ENCODE measurements around the gene CACNA1B. TPM values are rescaled to one million over a fixed set of nuclear protein-coding genes. Genes with fewer than 3 reads are reported as not detected.
"Not testable (repeated sequence)": the region's sequence is repeated elsewhere in the genome, so short reads cannot be mapped to it uniquely, and the experiment has no call there.

Gene CACNA1B
- total RNA-seq, 4 donors from 2014 or later = 0.13 to 0.42 (median 0.31) TPM

- H3K27ac ChIP-seq (replicated peaks in 1 of 4); H3K4me3 ChIP-seq; H3K27me3 ChIP-seq; H3K36me3 ChIP-seq; intact Hi-C loops (cut with DNase I); H3K4me1 ChIP-seq; H3K9me3 ChIP-seq; DNase-seq (ENCODE audit: extremely low spot score): not testable (repeated sequence)
- 87% methylated on average over 6 of the region's 24 CpGs for WGBS
Measured at GRCh38 chr9:137890768-137891587, 13.4 kb downstream of the CACNA1B start.

- peaks cover 0 to 9% (median 0%) of the 10 kb centered on the region in 4 donors for H3K27me3 ChIP-seq
- H3K36me3 ChIP-seq = no peaks in the 10 kb centered on the region
- DNase-seq (ENCODE audit: extremely low spot score) = no peak
- WGBS = 70% methylated on average over 17 of the region's 20 CpGs
- intact Hi-C loops (cut with DNase I) = no loop called here
- H3K9me3 ChIP-seq = no peaks in the 10 kb centered on the region
- TF ChIP-seq POLR2A (IDR thresholded peaks at IDR 0.05; ENCODE audit: low read depth) = no peak
- no peak for TF ChIP-seq EP300 (IDR thresholded peaks at IDR 0.05)
- TF ChIP-seq CTCF (IDR thresholded peaks at IDR 0.05) = no peak
- TF ChIP-seq POLR2AphosphoS5 (IDR thresholded peaks at IDR 0.05) = no peak
- H3K4me1 ChIP-seq = no peaks in the 10 kb centered on the region
- H3K4me3 ChIP-seq = no peak overlapping the region
- no peak overlapping the region for H3K27ac ChIP-seq (replicated peaks in 1 of 4)
Measured at GRCh38 chr9:137891588-137892423, 14.2 kb downstream of the CACNA1B start.

- Histone ChIP-seq H3K27me3 (peaks cover 0 to 9% (median 0%) of the 10 kb centered on the region in 4 donors), H3K4me3 (no peak overlapping the region), H3K27ac (replicated peaks in 1 of 4) (no peak overlapping the region), H3K9me3 (no peaks in the 10 kb centered on the region), H3K4me1 (no peaks in the 10 kb centered on the region), H3K36me3 (no peaks in the 10 kb centered on the region)
- 83% methylated on average over 19 of the region's 22 CpGs for WGBS
- intact Hi-C loops (cut with DNase I) = no loop called here
- TF ChIP-seq EP300 (IDR thresholded peaks at IDR 0.05) = no peak
- TF ChIP-seq CTCF (IDR thresholded peaks at IDR 0.05) = no peak
- TF ChIP-seq POLR2A (IDR thresholded peaks at IDR 0.05; ENCODE audit: low read depth) = no peak
- TF ChIP-seq POLR2AphosphoS5 (IDR thresholded peaks at IDR 0.05) = no peak
- DNase-seq (ENCODE audit: extremely low spot score) = no peak
Measured at GRCh38 chr9:137892424-137893191, 15.0 kb downstream of the CACNA1B start.

- peaks cover 0 to 9% (median 0%) of the 10 kb centered on the region in 4 donors for H3K9me3 ChIP-seq
- no peak overlapping the region for H3K4me3 ChIP-seq
- WGBS = 80% methylated on average over 5 of the region's 5 CpGs
- no peak for DNase-seq (ENCODE audit: extremely low spot score)
- no peaks in the 10 kb centered on the region for H3K4me1 ChIP-seq
- peaks cover 0 to 12% (median 0%) of the 10 kb centered on the region in 4 donors for H3K27me3 ChIP-seq
- TF ChIP-seq POLR2AphosphoS5 (IDR thresholded peaks at IDR 0.05) (no peak), POLR2A (IDR thresholded peaks at IDR 0.05; ENCODE audit: low read depth) (no peak), CTCF (IDR thresholded peaks at IDR 0.05) (no peak), EP300 (IDR thresholded peaks at IDR 0.05) (no peak)
- intact Hi-C loops (cut with DNase I) = no loop called here
- no peaks in the 10 kb centered on the region for H3K36me3 ChIP-seq
- no peak overlapping the region for H3K27ac ChIP-seq (replicated peaks in 1 of 4)
Measured at GRCh38 chr9:137893670-137894069, 16.1 kb downstream of the CACNA1B start.

Measured in esophagus muscularis mucosa (tissue), 4 donors.